SK-N-SH (cell line): ENCODE data around the gene ASCC3.

Source experiments
- CTCF ChIP-seq: fragments of 200-600 bp; sonication (generic); IDR thresholded peaks from 2 replicates; pipeline ENCODE4 v1.6.1; 2017; ENCODE audit warnings: antibody characterized with exemption, mild to moderate bottlenecking, moderate library complexity
- EZH2phosphoT487 ChIP-seq: fragments of 200-600 bp; sonication (generic); IDR thresholded peaks from 2 replicates; pipeline ENCODE4 v1.6.1; 2017; ENCODE audit warnings: low read depth, mixed run types, mild to moderate bottlenecking, antibody characterized with exemption, moderate library complexity, borderline replicate concordance
- GATA2 ChIP-seq: sonication (generic); formaldehyde crosslinking; IDR thresholded peaks from 2 replicates; pipeline ENCODE4 v1.5.0; 2020; ENCODE audit warnings: mild to moderate bottlenecking, missing genetic modification reagents
- JUND ChIP-seq: IDR thresholded peaks from 2 replicates; pipeline ENCODE4 v1.4.0; 2012
- NRF1 ChIP-seq: IDR thresholded peaks from 2 replicates; pipeline ENCODE4 v1.6.1; 2012; ENCODE audit warnings: low read depth, mild to moderate bottlenecking, low read length
- PBX3 ChIP-seq: IDR thresholded peaks from 2 replicates; pipeline ENCODE4; 2012
- POLR2AphosphoS5 ChIP-seq: IDR thresholded peaks from 2 replicates; pipeline ENCODE4 v1.6.1; 2012; ENCODE audit warnings: low read depth, low read length
- RFX5 ChIP-seq: IDR thresholded peaks from 2 replicates; pipeline ENCODE4 v1.6.1; 2012; ENCODE audit warnings: mild to moderate bottlenecking, improper control_type of control experiment, low read length
- RXRA ChIP-seq: IDR thresholded peaks from 2 replicates; pipeline ENCODE4 v1.4.0; 2012; ENCODE audit warnings: low read depth, mild to moderate bottlenecking, borderline replicate concordance
- SMC3 ChIP-seq: IDR thresholded peaks from 2 replicates; pipeline ENCODE4 v1.6.1; 2012; ENCODE audit warnings: low read depth, low read length, improper control_type of control experiment
- USF2 ChIP-seq: fragments of 150-350 bp; IDR thresholded peaks from 2 replicates; pipeline ENCODE4 v1.6.1; 2017; ENCODE audit warnings: antibody characterized with exemption, low read length, low read depth, borderline replicate concordance
- YY1 ChIP-seq: IDR thresholded peaks from 2 replicates; pipeline ENCODE4 v1.4.0; 2012; ENCODE audit warnings: low read depth, mild to moderate bottlenecking

- no peak; the same call in 1 of the 2 replicates for TF ChIP-seq EZH2phosphoT487
- no peak for TF ChIP-seq GATA2 (CRISPR knock-in tag)
- no peak for TF ChIP-seq CTCF
- TF ChIP-seq USF2, result no peak
- TF ChIP-seq POLR2AphosphoS5, result no peak
- no peak for TF ChIP-seq YY1
- no peak for TF ChIP-seq RXRA
- TF ChIP-seq JUND, result no peak
- no peak for TF ChIP-seq PBX3
- no peak for TF ChIP-seq NRF1
- no peak for TF ChIP-seq SMC3
- no peak for TF ChIP-seq RFX5
Measured at GRCh38 chr6:100463630-100464161, 417.4 kb downstream of the ASCC3 start.
